Mesodermal cell (in vitro differentiated cells): ENCODE measurements around the gene MED13L.

Experiments
- H3K27ac ChIP-seq: 2 replicates; pipeline ENCODE4 v1.7.0; 2013; ENCODE audit warnings: mild to moderate bottlenecking, low read depth, low read length, moderate library complexity; ENCODE audit not compliant: severe bottlenecking
- H3K36me3 ChIP-seq: 2 replicates; pipeline ENCODE4 v1.7.1; 2013; ENCODE audit warnings: mild to moderate bottlenecking, low read length, moderate library complexity; ENCODE audit not compliant: control insufficient read depth, insufficient read depth
- H3K4me1 ChIP-seq: one replicate; pipeline ENCODE4 v1.7.1; 2013; ENCODE audit warnings: mild to moderate bottlenecking, low read length; ENCODE audit not compliant: insufficient read depth, control insufficient read depth, poor library complexity, severe bottlenecking
- H3K4me3 ChIP-seq: 2 replicates; pipeline ENCODE4 v1.7.0; 2013; ENCODE audit warnings: low read length, control low read depth, mild to moderate bottlenecking; ENCODE audit not compliant: insufficient read depth, poor library complexity, severe bottlenecking; ENCODE audit errors: extremely low read depth
- H3K9me3 ChIP-seq: 2 replicates; pipeline ENCODE4 v1.7.1; 2013; ENCODE audit warnings: mild to moderate bottlenecking, low read length, moderate library complexity; ENCODE audit not compliant: control insufficient read depth
- WGBS, 2 experiments: methylation state at CpG; one replicate each; pipeline ENCODE4 v1.1.5; 2013; ENCODE audit warnings: missing lambda C conversion rate in 2 of 2; ENCODE audit not compliant: insufficient coverage in 2 of 2; 5-methylcytosine and 5-hydroxymethylcytosine counted together

MED13L gene

GRCh38 chr12:115944392-115944742 is 333.1 kb downstream of the MED13L start:
- Histone ChIP-seq H3K9me3 (no peaks in the 10 kb centered on the region), H3K27ac (no peak overlapping the region), H3K4me1 (no peaks in the 10 kb centered on the region), H3K4me3 (no peak overlapping the region), H3K36me3 (no peaks in the 10 kb centered on the region)
- WGBS, 2 experiments: 95 to 100% methylated on average over 6 to 7 of the region's 8 CpGs

GRCh38 chr12:115943630-115944391 is 333.7 kb downstream of the MED13L start:
- Histone ChIP-seq H3K27ac (no peak overlapping the region), H3K4me3 (no peak overlapping the region), H3K9me3 (peaks cover 4% of the 10 kb centered on the region), H3K36me3 (no peaks in the 10 kb centered on the region), H3K4me1 (no peaks in the 10 kb centered on the region)
- WGBS, 2 experiments: 92 to 93% methylated on average over 9 to 12 of the region's 13 CpGs

GRCh38 chr12:115943310-115943629 is 334.2 kb downstream of the MED13L start:
- H3K27ac ChIP-seq: no peak overlapping the region
- no peak overlapping the region for H3K4me3 ChIP-seq
- H3K9me3 ChIP-seq: peaks cover 6% of the 10 kb centered on the region
- no peaks in the 10 kb centered on the region for H3K4me1 ChIP-seq
- no peaks in the 10 kb centered on the region for H3K36me3 ChIP-seq
- 83 to 96% methylated on average over 5 to 7 of the region's 7 CpGs for WGBS, 2 experiments

- no CpG with 5 or more reads among the region's 1 CpG for WGBS, 2 experiments
- Histone ChIP-seq H3K9me3 (peaks cover 6% of the 10 kb centered on the region), H3K36me3 (no peaks in the 10 kb centered on the region)
Measured at GRCh38 chr12:115942346-115942745, 335.1 kb downstream of the MED13L start.

GRCh38 chr12:115941362-115941761 is 336.1 kb downstream of the MED13L start:
- 96 to 100% methylated on average over 2 to 5 of the region's 5 CpGs for WGBS, 2 experiments
- Histone ChIP-seq H3K4me1 (no peaks in the 10 kb centered on the region), H3K36me3 (no peaks in the 10 kb centered on the region), H3K4me3 (no peak overlapping the region), H3K9me3 (peaks cover 6% of the 10 kb centered on the region), H3K27ac (no peak overlapping the region)

More at GRCh38 chr12:115942346-115942745, 335.1 kb downstream of the MED13L start:
- Histone ChIP-seq H3K4me1 (no peaks in the 10 kb centered on the region), H3K27ac (no peak overlapping the region), H3K4me3 (no peak overlapping the region)

- WGBS, 2 experiments: no CpG with 5 or more reads among the region's 1 CpG
- no peaks in the 10 kb centered on the region for H3K36me3 ChIP-seq
- no peak overlapping the region for H3K4me3 ChIP-seq
- peaks cover 6% of the 10 kb centered on the region for H3K9me3 ChIP-seq
- no peaks in the 10 kb centered on the region for H3K4me1 ChIP-seq
- H3K27ac ChIP-seq: no peak overlapping the region
Measured at GRCh38 chr12:115938794-115939377, 338.6 kb downstream of the MED13L start.

GRCh38 chr12:115936997-115937916 is 340.2 kb downstream of the MED13L start:
- 73 to 100% methylated on average over 1 to 2 of the region's 8 CpGs for WGBS, 2 experiments

GRCh38 chr12:115934877-115935276 is 342.6 kb downstream of the MED13L start:
- no peak overlapping the region for H3K4me3 ChIP-seq
- 86 to 90% methylated on average over 5 to 7 of the region's 7 CpGs for WGBS, 2 experiments
- H3K4me1 ChIP-seq: no peaks in the 10 kb centered on the region
- no peaks in the 10 kb centered on the region for H3K36me3 ChIP-seq
- H3K27ac ChIP-seq: no peak overlapping the region
- H3K9me3 ChIP-seq: peaks cover 6% of the 10 kb centered on the region

More at GRCh38 chr12:115936997-115937916, 340.2 kb downstream of the MED13L start:
- no peaks in the 10 kb centered on the region for H3K36me3 ChIP-seq
- H3K27ac ChIP-seq: no peak overlapping the region
- H3K9me3 ChIP-seq: peaks cover 6% of the 10 kb centered on the region
- no peak overlapping the region for H3K4me3 ChIP-seq
- H3K4me1 ChIP-seq: no peaks in the 10 kb centered on the region

- no peak overlapping the region for H3K4me3 ChIP-seq
- WGBS, 2 experiments: 66 to 77% methylated on average over 3 of the region's 3 CpGs
- no peak overlapping the region for H3K27ac ChIP-seq
- H3K4me1 ChIP-seq: no peaks in the 10 kb centered on the region
- H3K36me3 ChIP-seq: no peaks in the 10 kb centered on the region
- peaks cover 5% of the 10 kb centered on the region for H3K9me3 ChIP-seq
Measured at GRCh38 chr12:115934046-115934445, 343.4 kb downstream of the MED13L start.

GRCh38 chr12:115932066-115932465 is 345.4 kb downstream of the MED13L start:
- WGBS, 2 experiments: 100% methylated on average over 1 of the region's 1 CpG; no CpG with 5 or more reads in 1 of the 2 experiments
- H3K9me3 ChIP-seq: no peaks in the 10 kb centered on the region
- H3K27ac ChIP-seq: no peak overlapping the region
- H3K4me3 ChIP-seq: no peak overlapping the region
- no peaks in the 10 kb centered on the region for H3K36me3 ChIP-seq
- H3K4me1 ChIP-seq: no peaks in the 10 kb centered on the region
